HCT116 (cell line): ENCODE measurements around the gene SLC30A9. TPM values are rescaled to one million over a fixed set of nuclear protein-coding genes. Genes with fewer than 3 reads are reported as not detected.
A peak's percentile ranks its signal among the peaks of the same experiment; 100 is the strongest.

ENCODE experiments used
- ATAC-seq: fragments of 200-7000 bp; cut with Tn5 transposase; 2 replicates; pipeline ENCODE4 v1.9.1; 2020; ENCODE audit warnings: mild to moderate bottlenecking, moderate library complexity
- BruUV-seq: library from RNA; stranded (reverse); fragments of 400-500 nt; replicated peaks from 2 replicates; lab custom pipeline; 2021; lab: Mats Ljungman, UMichigan
- CTCF ChIA-PET: fragments of 300-600 bp; sonication (Branson Sonifier 250); formaldehyde crosslinking; loops from one replicate; lab custom pipeline; 2021; ENCODE audit warnings: antibody characterized with exemption; lab: Charles Lee
- POLR2A ChIA-PET: fragments of 300-600, 350-600 bp; sonication (Branson Sonifier 250); formaldehyde crosslinking; loops from one replicate; lab custom pipeline; 2021; ENCODE audit warnings: antibody characterized with exemption; lab: Charles Lee
- RAD21 ChIA-PET, 2 experiments: fragments of 300-600 bp; sonication (Branson Sonifier 250); formaldehyde crosslinking; loops; one replicate each; lab custom pipeline; 2023; ENCODE audit warnings: low total read pairs in 2 of 2; ENCODE audit not compliant: uncharacterized antibody in 2 of 2, unreplicated experiment in 2 of 2, low non-redundant PET in 1 of 2; lab: Charles Lee
- DNase-seq: peaks from one replicate; pipeline ENCODE4 v3.0.0-alpha.2; 2010; ENCODE audit warnings: low read depth, low spot score
- H2AFZ ChIP-seq: fragments of 200-600 bp; shearing (Covaris generic), sonication (generic); 2 replicates; pipeline ENCODE4 v1.6.1; 2017; ENCODE audit warnings: low read depth, mixed run types, mixed read lengths, antibody characterized with exemption, low read length; ENCODE audit not compliant: poor library complexity, severe bottlenecking
- H3K27ac ChIP-seq: 2 replicates; pipeline ENCODE4 v1.5.1; 2012; ENCODE audit warnings: low read depth, low read length
- H3K27me3 ChIP-seq: fragments of 200-600 bp; sonication (generic); 2 replicates; pipeline ENCODE4 v1.6.1; 2016; ENCODE audit warnings: mixed run types, low read length, mixed read lengths; ENCODE audit not compliant: insufficient read depth
- H3K36me3 ChIP-seq, 2 experiments: fragments of 200-500 bp in 1 of 2; fragments of 200-600 bp in 1 of 2; sonication (Bioruptor generic) in 1 of 2; sonication (generic) in 1 of 2; 2 replicates each; pipeline versions ENCODE4 v1.5.1 to v1.6.1; 2014 to 2016; ENCODE audit warnings: low read length in 2 of 2, inconsistent platforms in 1 of 2, mixed read lengths in 1 of 2, mixed run types in 1 of 2; ENCODE audit not compliant: insufficient read depth in 2 of 2, control insufficient read depth in 1 of 2
- H3K4me1 ChIP-seq, 2 experiments: fragments of 200-600 bp in 1 of 2; sonication (generic) in 1 of 2; 2 replicates each; pipeline versions ENCODE4 v1.5.1 to v1.6.1; 2012 to 2017; ENCODE audit warnings: low read length in 2 of 2, inconsistent platforms in 1 of 2, mild to moderate bottlenecking in 1 of 2, mixed read lengths in 1 of 2, mixed run types in 1 of 2, moderate library complexity in 1 of 2; ENCODE audit not compliant: insufficient read depth in 2 of 2, control insufficient read depth in 1 of 2
- H3K4me2 ChIP-seq: fragments of 200-600 bp; sonication (generic); 2 replicates; pipeline ENCODE4 v1.6.1; 2017; ENCODE audit warnings: mixed run types, low read length, mixed read lengths
- H3K4me3 ChIP-seq, 2 experiments: fragments of 200-600 bp in 1 of 2; sonication (generic) in 1 of 2; replicated peaks in 1 of 2; 2 replicates each; pipeline ENCODE4 v1.5.1; 2011 to 2016; ENCODE audit warnings: low read length in 2 of 2, control low read depth in 1 of 2, low read depth in 1 of 2, mild to moderate bottlenecking in 1 of 2, mixed read lengths in 1 of 2, mixed run types in 1 of 2
- H3K79me2 ChIP-seq: fragments of 200-600 bp; sonication (generic); 2 replicates; pipeline ENCODE4 v1.6.1; 2017; ENCODE audit warnings: mild to moderate bottlenecking, mixed run types, low read length, moderate library complexity, mixed read lengths; ENCODE audit not compliant: insufficient read depth
- H3K9ac ChIP-seq: fragments of 200-600 bp; sonication (generic); 2 replicates; pipeline ENCODE4 v1.6.1; 2016; ENCODE audit warnings: low read length, mixed read lengths
- H3K9me2 ChIP-seq: fragments of 200-600 bp; sonication (generic), shearing (Covaris generic); 2 replicates; pipeline ENCODE4 v1.6.1; 2017; ENCODE audit warnings: mixed run types, mild to moderate bottlenecking, moderate library complexity; ENCODE audit not compliant: insufficient read depth
- H3K9me3 ChIP-seq, 2 experiments: fragments of 200-500 bp in 1 of 2; fragments of 200-600 bp in 1 of 2; sonication (Bioruptor generic) in 1 of 2; sonication (generic) in 1 of 2; 2 replicates each; pipeline ENCODE4 v1.6.1; 2014 to 2017; ENCODE audit warnings: low read length in 2 of 2, mixed read lengths in 2 of 2, inconsistent platforms in 1 of 2, low read depth in 1 of 2, mild to moderate bottlenecking in 1 of 2, mixed run types in 1 of 2, moderate library complexity in 1 of 2; ENCODE audit not compliant: control insufficient read depth in 1 of 2, insufficient read depth in 1 of 2
- H4K20me1 ChIP-seq: fragments of 200-600 bp; sonication (generic), shearing (Covaris generic); 2 replicates; pipeline ENCODE4 v1.6.1; 2017; ENCODE audit warnings: mixed run types, mild to moderate bottlenecking, moderate library complexity; ENCODE audit not compliant: insufficient read depth
- ATF3 ChIP-seq: IDR thresholded peaks from 2 replicates; pipeline ENCODE4 v1.6.1; 2012
- CBX3 ChIP-seq: IDR thresholded peaks from 2 replicates; pipeline ENCODE4 v1.6.1; 2012; ENCODE audit warnings: low read depth
- CTCF ChIP-seq, 3 experiments: fragments of 200-600 bp in 1 of 3; sonication (generic) in 1 of 3; IDR thresholded peaks in 2 of 3; conservative IDR thresholded peaks in 1 of 3; 2 replicates each; pipeline ENCODE4 v1.5.1; 2012 to 2017; ENCODE audit warnings: low read depth in 2 of 3, low read length in 2 of 3, antibody characterized with exemption in 1 of 3, borderline replicate concordance in 1 of 3, control low read depth in 1 of 3, mild to moderate bottlenecking in 1 of 3, mixed read lengths in 1 of 3, mixed run types in 1 of 3, moderate library complexity in 1 of 3; ENCODE audit not compliant: insufficient read depth in 1 of 3
- EGR1 ChIP-seq: IDR thresholded peaks from 2 replicates; pipeline ENCODE4 v1.6.1; 2012; ENCODE audit warnings: low read depth
- POLR2A ChIP-seq: IDR thresholded peaks from 2 replicates; pipeline ENCODE4 v1.7.0; 2011; ENCODE audit warnings: borderline replicate concordance; ENCODE audit not compliant: insufficient read depth, insufficient read length; ENCODE audit errors: extremely low read depth
- SIN3A ChIP-seq: IDR thresholded peaks from 2 replicates; pipeline ENCODE4 v1.6.1; 2012; ENCODE audit warnings: low read depth
- intact Hi-C: fragments of 100-400 bp; cut with micrococcal nuclease; formaldehyde crosslinking; loops from 2 replicates; pipeline ENCODE4 v1.10.0; 2022
- total RNA-seq: library from RNA; stranded (reverse); gene quantifications from one replicate; pipeline ENCODE4 v1.2.1, GENCODE V29; 2021; ENCODE audit not compliant: unreplicated experiment

The SLC30A9 gene
- total RNA-seq, 1 experiment from 2014 or later, result 67.4 TPM

GRCh38 chr4:41994461-41994985, 4.2 kb downstream of the SLC30A9 start:
- no peak overlapping the region for H3K4me3 ChIP-seq
- H3K27ac ChIP-seq, result no peak overlapping the region
- intact Hi-C loops, result loop anchor here (5.0 kb wide), 1 partner anchor 288 kb away; no protein-coding TSS in a partner anchor
- ChIA-PET RAD21 (no interaction called here), CTCF (interaction anchor here (1.2 kb wide), 1 partner anchor 10 kb away, joined by 3 read pairs; no protein-coding TSS in a partner anchor), POLR2A (no interaction called here)
- H2AFZ ChIP-seq, result no peak overlapping the region
- peaks cover 3% of the 10 kb centered on the region; the same call in 1 of the 2 replicates for H4K20me1 ChIP-seq
- H3K4me2 ChIP-seq, result no peak overlapping the region
- no peaks in the 10 kb centered on the region for H3K27me3 ChIP-seq
- H3K79me2 ChIP-seq, result peaks cover 39% of the 10 kb centered on the region
- DNase-seq (no peak), ATAC-seq (no peak)
- peaks cover 0 to 10% of the 10 kb centered on the region in 2 experiments; a peak in 2 of 4 replicates for H3K4me1 ChIP-seq
- no peak for TF ChIP-seq POLR2A
- TF ChIP-seq CTCF (IDR thresholded peaks at IDR 0.05 in 2 of 3, conservative IDR thresholded peaks at IDR 0.05 in 1 of 3; ENCODE audit: borderline replicate concordance in 1 of 3, insufficient read depth in 1 of 3, low read depth in 2 of 3, low read length in 2 of 3), result peak in 1 of 3 experiments; percentile 19; a peak in 1 of 6 replicates
- no peaks in the 10 kb centered on the region for H3K9me3 ChIP-seq
- BruUV-seq, result no TSS peak
- H3K9me2 ChIP-seq, result no peaks in the 10 kb centered on the region
- H3K36me3 ChIP-seq, result no peaks in the 10 kb centered on the region
- no peak overlapping the region for H3K9ac ChIP-seq

DNA sequence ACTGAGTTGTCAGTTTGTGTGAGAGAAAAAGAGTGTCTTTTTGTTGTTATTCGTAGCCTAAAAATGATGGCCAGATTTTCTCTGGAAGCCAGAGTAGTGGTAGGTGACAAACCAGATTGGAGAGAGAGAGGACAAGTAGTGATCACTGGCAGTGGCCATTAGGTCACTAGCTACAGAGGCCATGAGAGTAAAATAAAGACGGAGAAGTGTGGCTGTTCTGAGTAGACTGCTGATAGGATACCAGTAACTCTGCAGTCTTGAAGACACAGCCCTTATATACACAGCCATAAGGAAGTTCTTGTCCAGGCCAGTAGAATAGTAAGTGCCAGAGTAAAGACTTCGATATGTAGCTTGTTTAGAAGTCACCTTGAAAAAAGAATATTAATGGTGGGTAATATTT, 7.7 kb downstream of the SLC30A9 start:
- Histone ChIP-seq H3K4me3 (no peak overlapping the region), H3K4me2 (no peak overlapping the region), H3K79me2 (peaks cover 20% of the 10 kb centered on the region; the same call in 1 of the 2 replicates), H3K36me3 (no peaks in the 10 kb centered on the region), H4K20me1 (peaks cover 3% of the 10 kb centered on the region; the same call in 1 of the 2 replicates), H3K9me3 (no peaks in the 10 kb centered on the region), H3K9ac (no peak overlapping the region), H3K27ac (no peak overlapping the region), H3K4me1 (no peaks in the 10 kb centered on the region), H3K9me2 (no peaks in the 10 kb centered on the region), H2AFZ (no peak overlapping the region), H3K27me3 (no peaks in the 10 kb centered on the region)
- no TSS peak for BruUV-seq
- DNase-seq (no peak), ATAC-seq (no peak)
- POLR2A ChIA-PET, result no interaction called here
- intact Hi-C loops, result no loop called here
- CTCF ChIA-PET, result no interaction called here
- RAD21 ChIA-PET, result no interaction called here
- TF ChIP-seq CTCF (IDR thresholded peaks at IDR 0.05 in 2 of 3, conservative IDR thresholded peaks at IDR 0.05 in 1 of 3; ENCODE audit: borderline replicate concordance in 1 of 3, insufficient read depth in 1 of 3, low read depth in 2 of 3, low read length in 2 of 3), result no peak
- no peak for TF ChIP-seq SIN3A
- no peak for TF ChIP-seq EGR1
- no peak for TF ChIP-seq ATF3
- TF ChIP-seq CBX3, result no peak
